Spleen (tissue), 11 donors: ENCODE data around the gene VMP1. TPM values are rescaled to one million over a fixed set of nuclear protein-coding genes. Genes with fewer than 3 reads are reported as not detected.
A peak's percentile ranks its signal among the peaks of the same experiment; 100 is the strongest.
"Not testable (repeated sequence)": the region's sequence is repeated elsewhere in the genome, so short reads cannot be mapped to it uniquely, and the experiment has no call there.

Source experiments
- DNase-seq: peaks from one replicate; pipeline ENCODE4 v3.0.0-alpha.2; 2020
- H3K27ac ChIP-seq, 8 donors: fragments of 200-600 bp; sonication (generic) in 7 of 8; 1 replicate in 4 of 8; 2 replicates in 4 of 8; pipeline versions ENCODE4 v1.5.0 to v1.8.0; 2016 to 2021; ENCODE audit warnings: inconsistent platforms in 4 of 8, mild to moderate bottlenecking in 4 of 8, moderate library complexity in 1 of 8
- H3K27me3 ChIP-seq, 7 donors: fragments of 200-600 bp; sonication (generic) in 6 of 7; replicated peaks in 1 of 7; 1 replicate in 4 of 7; 2 replicates in 3 of 7; pipeline versions ENCODE4 v1.5.0 to v1.8.0; 2016 to 2021; ENCODE audit warnings: inconsistent platforms in 3 of 7, mild to moderate bottlenecking in 1 of 7
- H3K36me3 ChIP-seq, 6 donors: fragments of 200-600 bp; sonication (generic) in 5 of 6; 1 replicate in 4 of 6; 2 replicates in 2 of 6; pipeline versions ENCODE4 v1.5.0 to v1.8.0; 2016 to 2021; ENCODE audit warnings: inconsistent platforms in 2 of 6
- H3K4me1 ChIP-seq, 6 donors: fragments of 200-600 bp; sonication (generic) in 5 of 6; 1 replicate in 3 of 6; 2 replicates in 3 of 6; pipeline versions ENCODE4 v1.5.0 to v1.8.0; 2016 to 2021; ENCODE audit warnings: inconsistent platforms in 3 of 6
- H3K4me3 ChIP-seq, 8 donors: fragments of 200-600 bp; sonication (generic) in 7 of 8; 1 replicate in 4 of 8; 2 replicates in 4 of 8; pipeline versions ENCODE4 v1.5.0 to v1.8.0; 2016 to 2021; ENCODE audit warnings: inconsistent platforms in 4 of 8, mild to moderate bottlenecking in 4 of 8, moderate library complexity in 2 of 8
- H3K9me3 ChIP-seq, 8 donors: fragments of 200-600 bp; sonication (generic) in 7 of 8; 1 replicate in 4 of 8; 2 replicates in 4 of 8; pipeline versions ENCODE4 v1.5.0 to v1.8.0; 2016 to 2021; ENCODE audit warnings: inconsistent platforms in 4 of 8
- POLR2A ChIP-seq, 3 donors: fragments of 450-650 bp; IDR thresholded peaks; one replicate each; pipeline ENCODE4 v1.5.1; 2017; ENCODE audit warnings: antibody characterized with exemption in 3 of 3, mild to moderate bottlenecking in 1 of 3
- POLR2AphosphoS5 ChIP-seq, 3 donors: sonication (generic); formaldehyde crosslinking; IDR thresholded peaks; one replicate each; pipeline ENCODE4 v1.5.1; 2017; ENCODE audit warnings: antibody characterized with exemption in 3 of 3
- WGBS, 5 donors: extraction: QIAGEN DNeasy Blood & Tissue Kit in 3 of 5; methylation state at CpG; one replicate each; pipeline versions ENCODE4 v1.1.5 to v1.1.7; 2013 to 2018; 5-methylcytosine and 5-hydroxymethylcytosine counted together
- intact Hi-C: fragments of 100-400 bp; cut with DNase I; formaldehyde crosslinking; loops from one replicate; pipeline ENCODE4 v1.15.0; 2023; ENCODE audit warnings: low total_unique reads
- polyA plus RNA-seq, 3 donors: library from polyadenylated mRNA; stranded (reverse); fragments of 200-250 nt; gene quantifications; one replicate each; pipeline ENCODE4 v1.2.1, GENCODE V29; 2013
- total RNA-seq, 7 donors: library from RNA; depleted of rRNA in 3 of 7; stranded (reverse); fragments of >200 nt in 3 of 7; fragmentation: NEBNext Ultra II Directional in 4 of 7; extraction: Animal tissue kit (Norgen Biotek cat#: 25700) in 4 of 7; gene quantifications; one replicate each; pipeline versions ENCODE4 v1.1.0 to v1.2.1, GENCODE V29; 2016 to 2021
- TF ChIP-seq, protein P1 (sequence below), 11 experiments: fragments of 200-600 bp in 7 of 11; fragments of 450-650 bp in 4 of 11; sonication (generic) in 4 of 11; IDR thresholded peaks in 8 of 11; conservative IDR thresholded peaks in 3 of 11; 1 replicate in 7 of 11; 2 replicates in 4 of 11; pipeline versions ENCODE4 v1.4.0 to v1.8.0; 2016 to 2021; ENCODE audit warnings: antibody characterized with exemption in 11 of 11, inconsistent platforms in 4 of 11, mild to moderate bottlenecking in 1 of 11
- donor health status: healthy with polysubstance abuse.
- donor health status: DM: no; HTN: no; CAD: no; lungs with moderate emphysema.
- donor health status: DM: no; HTN: no; CAD: no.
- donor health status: Bipolar disorder and iron deficiency.
- donor health status: healthy.
- donor health status: DM: no; HTN: no; CAD: no.
- donor health status: DM: yes; HTN: yes; CAD: no.

VMP1 gene
- total and polyA plus RNA-seq, 10 donors: 53.2 to 649 (median 304) TPM

DNA sequence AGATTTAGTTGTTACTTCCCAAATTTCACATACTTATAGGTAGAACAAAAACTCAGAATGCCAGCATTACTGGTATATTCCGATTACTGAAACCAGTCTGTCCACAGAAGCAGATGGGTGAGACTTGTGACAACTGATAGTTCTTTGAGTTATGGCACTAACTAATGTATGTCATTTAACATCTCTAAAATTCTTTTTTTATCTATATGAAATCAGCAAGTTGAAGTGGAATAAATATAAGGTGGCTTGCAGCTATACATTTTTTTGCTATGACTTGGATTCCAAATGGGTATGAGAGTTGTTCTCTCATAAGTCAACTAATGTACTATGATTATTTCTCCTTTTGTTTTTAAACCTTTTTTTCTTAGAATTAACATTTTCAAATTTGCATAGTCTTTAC is 69.1 kb downstream of the VMP1 start:
- intact Hi-C loops: no loop called here
- TF ChIP-seq POLR2A (IDR thresholded peaks at IDR 0.05): no peak
- H3K27me3 ChIP-seq: no peaks in the 10 kb centered on the region
- H3K4me1 ChIP-seq: peaks cover 0 to 10% (median 0%) of the 10 kb centered on the region in 6 donors
- WGBS, 5 donors: 90 to 98% (median 97%) methylated on average over 1 of the region's 1 CpG
- no peak overlapping the region for H3K27ac ChIP-seq
- DNase-seq: no peak
- H3K36me3 ChIP-seq: peaks cover 5 to 97% (median 41%) of the 10 kb centered on the region in 6 donors
- H3K4me3 ChIP-seq: no peak overlapping the region
- peaks cover 0 to 14% (median 5%) of the 10 kb centered on the region in 8 donors for H3K9me3 ChIP-seq

DNA sequence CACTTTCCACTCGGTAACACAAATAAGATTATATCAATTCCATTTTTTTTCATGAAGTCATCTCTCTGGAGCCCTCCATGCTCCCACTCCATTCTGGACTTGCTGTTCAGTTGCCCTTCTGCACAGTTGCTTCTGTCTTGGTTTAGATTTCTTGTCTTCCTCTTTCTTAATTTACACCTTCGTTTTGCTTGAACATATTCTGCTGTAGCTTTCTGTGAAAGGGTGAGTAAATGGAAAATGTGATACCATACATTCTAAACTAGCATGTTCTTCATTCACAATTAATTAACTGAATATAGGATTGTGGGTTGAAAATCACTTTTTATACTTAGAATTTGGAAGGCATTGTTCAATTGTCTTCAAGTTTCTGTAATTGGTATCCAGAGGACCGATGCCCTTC is 69.6 kb downstream of the VMP1 start:
- Histone ChIP-seq H3K4me3 (no peak overlapping the region), H3K9me3 (peaks cover 0 to 14% (median 5%) of the 10 kb centered on the region in 8 donors), H3K36me3 (peaks cover 5 to 97% (median 41%) of the 10 kb centered on the region in 6 donors), H3K27me3 (no peaks in the 10 kb centered on the region), H3K4me1 (peaks cover 0 to 14% (median 0%) of the 10 kb centered on the region in 6 donors), H3K27ac (no peak overlapping the region)
- intact Hi-C loops: no loop called here
- no peak for DNase-seq
- WGBS, 5 donors: 52 to 95% (median 89%) methylated on average over 3 of the region's 3 CpGs
- TF ChIP-seq POLR2A (IDR thresholded peaks at IDR 0.05) (no peak), POLR2AphosphoS5 (IDR thresholded peaks at IDR 0.05) (no peak)
- TF ChIP-seq, protein P1, sequence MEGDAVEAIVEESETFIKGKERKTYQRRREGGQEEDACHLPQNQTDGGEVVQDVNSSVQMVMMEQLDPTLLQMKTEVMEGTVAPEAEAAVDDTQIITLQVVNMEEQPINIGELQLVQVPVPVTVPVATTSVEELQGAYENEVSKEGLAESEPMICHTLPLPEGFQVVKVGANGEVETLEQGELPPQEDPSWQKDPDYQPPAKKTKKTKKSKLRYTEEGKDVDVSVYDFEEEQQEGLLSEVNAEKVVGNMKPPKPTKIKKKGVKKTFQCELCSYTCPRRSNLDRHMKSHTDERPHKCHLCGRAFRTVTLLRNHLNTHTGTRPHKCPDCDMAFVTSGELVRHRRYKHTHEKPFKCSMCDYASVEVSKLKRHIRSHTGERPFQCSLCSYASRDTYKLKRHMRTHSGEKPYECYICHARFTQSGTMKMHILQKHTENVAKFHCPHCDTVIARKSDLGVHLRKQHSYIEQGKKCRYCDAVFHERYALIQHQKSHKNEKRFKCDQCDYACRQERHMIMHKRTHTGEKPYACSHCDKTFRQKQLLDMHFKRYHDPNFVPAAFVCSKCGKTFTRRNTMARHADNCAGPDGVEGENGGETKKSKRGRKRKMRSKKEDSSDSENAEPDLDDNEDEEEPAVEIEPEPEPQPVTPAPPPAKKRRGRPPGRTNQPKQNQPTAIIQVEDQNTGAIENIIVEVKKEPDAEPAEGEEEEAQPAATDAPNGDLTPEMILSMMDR (IDR thresholded peaks at IDR 0.05 in 8 of 11, conservative IDR thresholded peaks at IDR 0.05 in 3 of 11): no peak

DNA sequence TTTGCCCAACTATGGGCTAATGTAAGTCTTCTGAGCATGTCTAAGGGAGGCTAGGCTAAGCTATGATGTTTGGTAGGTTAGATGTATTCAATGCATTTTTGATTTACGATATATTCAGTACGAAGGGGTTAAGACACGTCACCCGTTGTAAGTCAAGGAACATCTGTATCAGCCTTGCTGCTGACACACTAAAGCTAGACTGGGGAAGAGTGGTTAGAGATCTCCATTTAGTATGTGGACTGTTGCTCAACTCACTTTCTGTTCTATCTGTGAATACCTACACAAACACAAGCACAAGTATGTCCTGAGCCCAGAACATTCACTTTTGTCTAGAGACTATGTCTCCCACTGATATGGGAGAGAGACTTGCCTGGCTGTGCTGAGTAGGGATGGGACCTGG is 71.5 kb downstream of the VMP1 start:
- no peak for DNase-seq
- Histone ChIP-seq H3K27ac (peak overlapping the region in 4 of 8 donors; percentile 33 to 54 (median 38)), H3K36me3 (peaks cover 5 to 79% (median 38%) of the 10 kb centered on the region in 6 donors)

DNA sequence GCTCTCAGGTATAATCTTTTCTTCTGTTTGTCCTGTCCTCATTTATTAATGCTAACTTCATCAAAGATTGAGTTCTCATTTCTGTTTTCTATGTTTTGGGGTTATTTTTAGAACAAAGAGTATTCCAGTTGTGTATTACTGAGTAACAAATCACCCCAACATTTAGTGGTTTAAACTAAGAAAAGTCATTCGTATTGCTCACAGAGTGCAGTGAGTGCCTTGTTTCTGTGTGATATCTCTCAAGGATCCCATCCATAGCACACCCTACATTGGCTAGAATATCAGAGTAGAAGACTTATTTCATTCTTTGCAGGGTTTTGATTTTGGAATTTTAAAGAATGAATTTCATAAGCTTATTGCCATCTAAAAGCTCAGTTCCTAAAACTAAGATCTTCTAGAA is 72.1 kb downstream of the VMP1 start:
- TF ChIP-seq POLR2A (IDR thresholded peaks at IDR 0.05) (no peak), POLR2AphosphoS5 (IDR thresholded peaks at IDR 0.05) (no peak)
- TF ChIP-seq, protein P1 (IDR thresholded peaks at IDR 0.05 in 8 of 11, conservative IDR thresholded peaks at IDR 0.05 in 3 of 11): no peak
- H3K27me3 ChIP-seq: no peaks in the 10 kb centered on the region
- peaks cover 7 to 39% (median 18%) of the 10 kb centered on the region in 6 donors for H3K4me1 ChIP-seq
- peak overlapping the region in 4 of 8 donors; percentile 33 to 54 (median 38) for H3K27ac ChIP-seq
- H3K36me3 ChIP-seq: peaks cover 5 to 74% (median 35%) of the 10 kb centered on the region in 6 donors
- 80 to 91% (median 89%) methylated on average over 1 of the region's 1 CpG for WGBS, 5 donors
- no peak overlapping the region for H3K4me3 ChIP-seq
- peaks cover 0 to 14% (median 5%) of the 10 kb centered on the region in 8 donors for H3K9me3 ChIP-seq
- intact Hi-C loops: no loop called here
- no peak for DNase-seq

More for the DNA sequence above, 71.5 kb downstream of the VMP1 start:
- no peak for TF ChIP-seq POLR2AphosphoS5 (IDR thresholded peaks at IDR 0.05)
- Histone ChIP-seq H3K9me3 (peaks cover 0 to 14% (median 5%) of the 10 kb centered on the region in 8 donors), H3K4me1 (peaks cover 7 to 34% (median 14%) of the 10 kb centered on the region in 6 donors), H3K27me3 (no peaks in the 10 kb centered on the region), H3K4me3 (no peak overlapping the region)
- intact Hi-C loops: no loop called here
- WGBS, 5 donors: 87 to 92% (median 89%) methylated on average over 4 of the region's 4 CpGs

DNA sequence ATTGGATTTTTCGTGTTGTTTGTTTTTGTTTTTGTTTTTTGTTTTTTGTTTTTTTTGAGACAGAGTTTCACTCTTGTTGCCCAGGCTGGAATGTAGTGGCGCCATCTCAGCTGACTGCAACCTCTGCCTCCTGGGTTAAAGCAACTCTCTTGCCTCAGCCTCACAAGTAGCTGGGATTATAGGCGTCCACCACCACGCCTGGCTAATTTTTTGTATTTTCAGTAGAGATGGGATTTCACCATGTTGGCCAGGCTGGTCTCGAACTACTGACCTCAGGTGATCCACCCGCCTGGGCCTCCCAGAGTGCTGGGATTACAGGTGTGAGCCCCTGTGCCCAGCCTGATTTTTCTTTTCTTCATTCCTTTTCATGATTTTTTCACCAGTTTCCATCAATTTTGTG is 73.1 kb downstream of the VMP1 start:
- intact Hi-C loops, DNase-seq, H3K27me3 ChIP-seq, H3K4me3 ChIP-seq: not testable (repeated sequence)
- WGBS, 5 donors: 94 to 99% (median 97%) methylated on average over 6 of the region's 6 CpGs
- Histone ChIP-seq H3K27ac (peak overlapping the region in 1 of 8 donors; percentile 40), H3K9me3 (peaks cover 0 to 14% (median 5%) of the 10 kb centered on the region in 8 donors), H3K36me3 (peaks cover 3 to 63% (median 25%) of the 10 kb centered on the region in 6 donors), H3K4me1 (peaks cover 12 to 49% (median 29%) of the 10 kb centered on the region in 6 donors)
